Activated naive CD4-positive, alpha-beta T cell treated with Interleukin-2 at 50 U/mL for 16 hours (primary cell): ENCODE data around the gene GPR31.
"Not testable (repeated sequence)": the region's sequence is repeated elsewhere in the genome, so short reads cannot be mapped to it uniquely, and the experiment has no call there.

Source experiments
- DNase-seq: peaks from one replicate; pipeline ENCODE4 v3.0.0-alpha.2; 2020

Gene GPR31

DNA sequence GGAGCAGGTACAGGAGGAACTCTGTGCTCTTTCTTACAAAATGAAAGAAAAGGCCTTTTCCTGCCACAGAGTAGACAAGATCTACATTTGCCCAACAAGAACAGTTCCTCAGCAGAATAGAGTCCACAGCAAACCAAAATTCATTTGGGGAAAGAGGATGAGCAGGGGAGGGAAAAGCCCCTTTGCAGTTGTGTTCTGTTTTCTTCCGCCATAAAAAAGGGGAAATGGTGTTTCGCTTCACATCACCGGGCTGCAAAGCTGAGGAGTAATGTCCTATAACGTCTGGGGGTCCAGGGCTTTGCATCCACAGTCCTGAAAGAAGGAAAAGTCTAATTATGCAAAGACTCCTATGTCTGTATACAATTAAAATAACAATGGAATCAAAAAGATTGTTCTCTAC lies at the start of gene GPR31:
Gene GPR31 (minus strand): TSS at position 118 of the 400 bp plus-strand sequence. CDS start 149 bp downstream, outside the sequence.
- DNase-seq = no peak

DNA sequence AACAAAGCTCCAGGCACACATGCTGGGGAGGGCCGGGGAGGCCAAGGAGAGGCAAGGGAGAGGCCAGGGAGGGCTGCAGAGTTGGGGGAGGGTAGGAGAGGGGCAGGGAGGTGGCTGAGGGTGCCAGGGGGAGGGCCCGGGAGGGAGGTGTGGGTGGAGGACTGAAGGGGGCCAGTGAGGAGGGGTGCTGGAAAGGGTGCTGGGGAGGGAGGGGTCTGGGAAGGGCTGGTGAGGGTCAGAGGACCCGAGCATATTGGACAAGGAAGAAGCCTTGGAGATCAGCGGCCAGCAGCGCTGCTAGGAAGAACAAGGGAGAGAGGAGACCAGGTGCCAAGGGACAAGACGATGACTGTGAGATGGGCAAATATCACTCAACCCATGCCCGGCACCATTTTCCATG lies 49.7 kb upstream of the GPR31 start:
- no peak for DNase-seq

GRCh38 chr6:167205316-167205715 lies 47.5 kb upstream of the GPR31 start:
- DNase-seq = not testable (repeated sequence)

- not testable (repeated sequence) for DNase-seq
Measured at GRCh38 chr6:167204059-167204348, 46.2 kb upstream of the GPR31 start.

GRCh38 chr6:167203261-167204058 lies 45.7 kb upstream of the GPR31 start:
- DNase-seq = not testable (repeated sequence)

- DNase-seq = not testable (repeated sequence)
Measured at GRCh38 chr6:167202613-167203012, 44.8 kb upstream of the GPR31 start.

- no peak for DNase-seq
Measured at GRCh38 chr6:167200806-167201205, 43.0 kb upstream of the GPR31 start.

GRCh38 chr6:167195941-167196610 lies 38.3 kb upstream of the GPR31 start:
- DNase-seq = not testable (repeated sequence)

DNA sequence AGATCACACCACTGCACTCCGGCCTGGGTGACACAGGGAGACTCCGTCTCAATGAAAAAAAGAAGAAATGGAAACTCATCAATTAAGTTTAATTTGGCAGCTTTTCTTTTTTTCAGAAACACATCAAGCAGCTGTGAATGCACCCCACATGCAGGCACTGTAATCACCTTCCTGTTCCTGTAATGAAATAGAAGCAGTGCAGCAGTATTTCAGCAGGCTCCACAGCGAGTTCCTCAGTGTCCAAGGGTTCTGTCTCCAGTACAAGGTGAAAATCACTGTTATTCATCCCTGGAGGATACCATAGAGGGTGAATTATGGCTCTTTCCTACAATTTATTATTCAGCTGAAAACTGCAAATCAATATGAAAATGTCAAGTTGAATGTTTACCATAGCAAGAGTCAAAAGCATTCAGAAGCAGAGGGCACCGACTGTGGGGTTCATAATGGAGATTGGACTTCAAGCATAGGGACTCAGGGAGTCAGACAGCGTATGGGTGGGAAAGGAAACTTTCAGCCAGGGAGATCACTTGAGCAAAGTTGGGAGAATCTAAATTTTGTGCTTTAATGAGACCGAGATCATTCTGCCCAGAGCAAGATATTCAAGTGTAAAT lies 35.8 kb upstream of the GPR31 start:
- not testable (repeated sequence) for DNase-seq

GRCh38 chr6:167191043-167191583 lies 33.3 kb upstream of the GPR31 start:
- DNase-seq = not testable (repeated sequence)

DNA sequence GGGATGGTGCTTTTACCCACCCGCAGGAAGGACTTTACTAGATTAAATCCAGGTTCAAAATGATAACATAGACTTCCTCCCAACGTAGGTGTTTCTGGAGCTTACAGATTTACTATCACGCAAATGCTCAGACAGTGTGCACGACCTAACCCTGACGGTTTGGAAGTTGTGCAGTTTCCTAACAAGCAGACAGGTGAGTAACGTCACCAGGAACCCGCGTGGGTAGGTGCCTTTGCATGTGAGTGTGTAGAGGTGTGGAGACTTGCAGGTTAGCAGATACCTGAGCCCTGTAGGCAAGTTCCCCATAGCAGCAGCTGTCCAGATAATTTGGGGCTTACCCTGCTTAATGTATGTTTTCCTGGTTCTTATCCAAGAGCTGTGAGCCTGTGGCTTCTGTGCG lies 29.5 kb upstream of the GPR31 start:
- DNase-seq = not testable (repeated sequence)

DNA sequence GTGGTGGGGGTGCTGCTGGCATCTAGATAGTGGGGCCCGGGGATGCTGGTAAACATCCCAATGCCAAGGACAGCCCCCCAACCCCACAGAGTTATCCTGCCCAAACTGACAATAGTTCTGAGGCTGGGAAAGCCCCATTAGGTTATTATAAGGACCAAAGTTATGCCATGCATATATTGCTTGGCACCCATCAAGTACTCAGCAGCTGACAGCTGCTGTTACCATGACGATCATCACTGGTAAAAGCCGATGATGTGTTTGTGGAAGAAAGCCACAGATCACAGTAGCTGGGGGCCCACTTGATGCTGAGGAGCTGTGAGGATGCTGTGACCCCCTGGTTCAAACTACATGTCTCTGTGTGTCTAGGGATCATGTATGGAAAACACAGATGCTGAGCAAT lies 27.3 kb upstream of the GPR31 start:
- not testable (repeated sequence) for DNase-seq

- DNase-seq = not testable (repeated sequence)
Measured at GRCh38 chr6:167182913-167183314, 25.1 kb upstream of the GPR31 start.

- DNase-seq = not testable (repeated sequence)
Measured at GRCh38 chr6:167181351-167181750, 23.6 kb upstream of the GPR31 start.

GRCh38 chr6:167180086-167180485 lies 22.3 kb upstream of the GPR31 start:
- not testable (repeated sequence) for DNase-seq

- not testable (repeated sequence) for DNase-seq
Measured at GRCh38 chr6:167178896-167179655, 21.3 kb upstream of the GPR31 start.

DNA sequence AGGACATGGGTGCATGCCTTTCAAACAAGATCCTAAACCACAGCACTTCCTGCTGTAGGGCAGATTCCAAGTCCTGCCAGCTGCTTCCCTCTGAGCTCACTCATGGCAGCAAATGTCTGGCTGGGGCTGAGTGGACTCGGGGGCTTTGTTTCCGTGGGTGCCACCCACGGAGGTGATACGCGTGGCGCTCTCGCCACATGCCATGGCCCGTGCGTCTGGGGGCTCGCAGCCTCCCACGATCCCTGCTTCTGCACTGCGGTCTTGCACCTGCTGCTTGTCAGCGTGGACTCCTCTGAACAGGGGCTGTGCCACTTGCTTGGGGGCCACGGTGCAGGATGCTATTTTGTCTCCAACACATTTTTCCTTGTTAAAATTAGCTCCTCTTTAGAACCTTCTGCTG lies 19.5 kb upstream of the GPR31 start:
- DNase-seq = not testable (repeated sequence)

DNA sequence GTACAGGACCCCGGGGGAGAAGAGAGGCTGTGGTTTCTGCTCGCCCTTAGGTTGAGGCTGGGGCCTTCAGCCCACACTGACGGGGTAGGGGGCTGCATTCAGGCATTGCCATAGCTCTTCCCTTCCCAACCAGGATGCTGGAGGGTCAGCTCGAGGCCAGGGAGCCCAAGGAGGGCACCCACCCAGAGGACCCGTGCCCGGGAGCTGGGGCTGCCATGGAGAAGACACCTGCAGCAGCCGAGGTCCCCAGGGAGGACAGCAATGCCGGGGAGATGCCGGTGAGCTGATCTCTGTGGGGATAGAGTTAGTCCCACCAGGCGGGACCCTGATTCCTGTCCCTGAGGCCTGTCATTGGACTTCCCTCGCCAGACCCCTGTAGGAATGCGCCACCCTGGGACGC lies 14.2 kb upstream of the GPR31 start:
- not testable (repeated sequence) for DNase-seq

- DNase-seq = not testable (repeated sequence)
Measured at GRCh38 chr6:167171300-167171699, 13.5 kb upstream of the GPR31 start.

- DNase-seq = not testable (repeated sequence)
Measured at GRCh38 chr6:167169867-167170266, 12.1 kb upstream of the GPR31 start.

DNA sequence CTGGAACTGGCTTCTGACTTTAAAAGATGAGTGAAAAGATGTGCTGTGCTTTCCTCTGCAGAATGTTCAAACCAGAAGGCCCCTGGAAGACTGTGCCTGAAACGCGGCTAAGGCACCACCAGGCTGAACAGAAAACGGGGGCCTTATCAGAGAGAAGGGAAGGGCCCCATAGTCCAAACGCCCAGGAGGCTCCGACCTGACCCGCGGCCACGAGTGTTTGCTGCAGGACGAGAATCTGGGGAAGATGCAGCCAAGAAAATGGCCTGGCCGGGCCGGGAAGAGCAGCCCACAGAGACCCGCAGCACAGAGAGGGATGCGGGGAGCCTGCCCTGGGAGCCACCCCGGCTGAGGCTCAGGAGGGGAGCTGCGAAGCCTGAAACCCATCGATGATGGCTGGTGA lies 10.5 kb upstream of the GPR31 start:
- DNase-seq = not testable (repeated sequence)

DNA sequence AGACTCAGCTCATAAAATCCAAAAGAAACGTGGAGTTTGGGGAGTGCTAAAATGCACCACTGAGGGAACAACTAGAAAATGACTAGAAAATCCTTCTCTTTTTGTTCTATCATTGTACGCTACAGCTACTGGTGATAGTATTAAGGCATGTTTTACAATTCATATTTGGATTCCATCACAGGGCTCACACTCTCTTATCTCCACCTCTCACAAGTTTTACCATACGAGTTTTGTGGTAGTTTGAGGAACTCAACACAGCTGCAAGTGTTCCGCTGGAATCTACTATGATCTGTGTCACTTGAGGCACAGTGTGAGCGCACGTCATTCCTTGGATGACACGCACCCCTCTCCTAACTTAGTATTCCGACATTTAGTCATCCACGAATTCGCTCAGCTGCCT lies 9.9 kb upstream of the GPR31 start:
- DNase-seq = not testable (repeated sequence)
